Mammary epithelial cell (primary cell): ENCODE measurements around the gene RSPH3.

Experiments
- EZH2 ChIP-seq: IDR thresholded peaks from 2 replicates; pipeline ENCODE4 v1.6.1; 2012; ENCODE audit warnings: low read length, inconsistent platforms, borderline replicate concordance
- TF ChIP-seq, protein P1 (sequence below), 2 donors: IDR thresholded peaks in 1 of 2; conservative IDR thresholded peaks in 1 of 2; 2 replicates each; pipeline ENCODE4 v1.5.1; 2011 to 2012; ENCODE audit warnings: inconsistent platforms in 2 of 2, low read length in 2 of 2, mild to moderate bottlenecking in 2 of 2, control low read depth in 1 of 2, low read depth in 1 of 2; ENCODE audit not compliant: insufficient read depth in 1 of 2; ENCODE audit errors: extremely low read depth in 1 of 2

- TF ChIP-seq, protein P1, sequence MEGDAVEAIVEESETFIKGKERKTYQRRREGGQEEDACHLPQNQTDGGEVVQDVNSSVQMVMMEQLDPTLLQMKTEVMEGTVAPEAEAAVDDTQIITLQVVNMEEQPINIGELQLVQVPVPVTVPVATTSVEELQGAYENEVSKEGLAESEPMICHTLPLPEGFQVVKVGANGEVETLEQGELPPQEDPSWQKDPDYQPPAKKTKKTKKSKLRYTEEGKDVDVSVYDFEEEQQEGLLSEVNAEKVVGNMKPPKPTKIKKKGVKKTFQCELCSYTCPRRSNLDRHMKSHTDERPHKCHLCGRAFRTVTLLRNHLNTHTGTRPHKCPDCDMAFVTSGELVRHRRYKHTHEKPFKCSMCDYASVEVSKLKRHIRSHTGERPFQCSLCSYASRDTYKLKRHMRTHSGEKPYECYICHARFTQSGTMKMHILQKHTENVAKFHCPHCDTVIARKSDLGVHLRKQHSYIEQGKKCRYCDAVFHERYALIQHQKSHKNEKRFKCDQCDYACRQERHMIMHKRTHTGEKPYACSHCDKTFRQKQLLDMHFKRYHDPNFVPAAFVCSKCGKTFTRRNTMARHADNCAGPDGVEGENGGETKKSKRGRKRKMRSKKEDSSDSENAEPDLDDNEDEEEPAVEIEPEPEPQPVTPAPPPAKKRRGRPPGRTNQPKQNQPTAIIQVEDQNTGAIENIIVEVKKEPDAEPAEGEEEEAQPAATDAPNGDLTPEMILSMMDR (conservative IDR thresholded peaks at IDR 0.05 in 1 of 2, IDR thresholded peaks at IDR 0.05 in 1 of 2; ENCODE audit: extremely low read depth in 1 of 2, insufficient read depth in 1 of 2, low read depth in 1 of 2, low read length in 2 of 2), result no peak
- no peak for TF ChIP-seq EZH2
These were observed 65.8 kb downstream of the RSPH3 start for GRCh38 chr6:158934157-158934556.
